Mucosa of descending colon (tissue), 3 donors: ENCODE measurements around the gene CCDC88C. TPM values are rescaled to one million over a fixed set of nuclear protein-coding genes. Genes with fewer than 3 reads are reported as not detected.

Experiments
- ATAC-seq: fragments of 200-7000 bp; cut with Tn5 transposase; one replicate; pipeline ENCODE4 v1.9.1; 2020; ENCODE audit warnings: mild to moderate bottlenecking, moderate library complexity
- DNase-seq, 3 donors: peaks; one replicate each; pipeline ENCODE4 v3.0.0-alpha.2; 2020
- H3K36me3 ChIP-seq: fragments of 200-600 bp; one replicate; pipeline ENCODE4 v1.8.0; 2021; ENCODE audit warnings: low read depth, mild to moderate bottlenecking
- H3K4me1 ChIP-seq: fragments of 200-600 bp; one replicate; pipeline ENCODE4 v1.8.0; 2021; ENCODE audit warnings: low read depth, mild to moderate bottlenecking
- H3K4me3 ChIP-seq: fragments of 200-600 bp; one replicate; pipeline ENCODE4 v1.8.0; 2021; ENCODE audit warnings: mild to moderate bottlenecking
- H3K9me3 ChIP-seq: fragments of 200-600 bp; one replicate; pipeline ENCODE4 v1.8.0; 2021; ENCODE audit warnings: mild to moderate bottlenecking
- CTCF ChIP-seq: fragments of 200-600 bp; IDR thresholded peaks from one replicate; pipeline ENCODE4 v1.8.0; 2022; ENCODE audit warnings: antibody characterized with exemption, mild to moderate bottlenecking
- intact Hi-C, 2 donors: fragments of 100-400 bp; cut with DNase I in 1 of 2; cut with micrococcal nuclease in 1 of 2; formaldehyde crosslinking; loops; one replicate each; pipeline versions ENCODE4 v1.11.0 to v1.11.1; 2022; cut with DNase I, micrococcal nuclease
- total RNA-seq, 3 donors: library from RNA; stranded (reverse); fragmentation: NEBNext Ultra II Directional in 2 of 3; extraction: Animal tissue kit (Norgen Biotek cat#: 25700) in 2 of 3; gene quantifications; one replicate each; pipeline versions ENCODE4 v1.2.1 to v1.2.4, GENCODE V29; 2021 to 2023
- donor health status: DM: no; HTN: no; CAD: no; lungs with moderate emphysema.
- donor health status: DM: no; HTN: no; CAD: no.
- donor health status: DM: no; HTN: yes; CAD: no.

Gene CCDC88C
- total RNA-seq, 3 donors from 2014 or later, result 30.1 to 62.1 (median 56.6) TPM

GRCh38 chr14:91338379-91338778 is 79.2 kb downstream of the CCDC88C start:
- no peak for TF ChIP-seq CTCF
- intact Hi-C loops, result no loop called here
- DNase-seq, result no peak
- H3K4me3 ChIP-seq, result no peak overlapping the region
- H3K4me1 ChIP-seq, result no peaks in the 10 kb centered on the region
- H3K36me3 ChIP-seq, result no peaks in the 10 kb centered on the region
- no peak for ATAC-seq
- no peaks in the 10 kb centered on the region for H3K9me3 ChIP-seq

GRCh38 chr14:91337699-91338335 is 79.8 kb downstream of the CCDC88C start:
- Histone ChIP-seq H3K4me1 (peaks cover 4% of the 10 kb centered on the region), H3K9me3 (no peaks in the 10 kb centered on the region), H3K36me3 (no peaks in the 10 kb centered on the region), H3K4me3 (no peak overlapping the region)
- no peak for TF ChIP-seq CTCF
- ATAC-seq (no peak), DNase-seq (peak in 1 of 3 donors; percentile 41)
- intact Hi-C loops, result no loop called here

GRCh38 chr14:91336093-91336450 is 81.5 kb downstream of the CCDC88C start:
- no peaks in the 10 kb centered on the region for H3K36me3 ChIP-seq
- TF ChIP-seq CTCF, result no peak

GRCh38 chr14:91335191-91336092 is 82.2 kb downstream of the CCDC88C start:
- Histone ChIP-seq H3K9me3 (no peaks in the 10 kb centered on the region), H3K36me3 (no peaks in the 10 kb centered on the region), H3K4me1 (peaks cover 18% of the 10 kb centered on the region), H3K4me3 (no peak overlapping the region)
- no peak for TF ChIP-seq CTCF
- ATAC-seq, result no peak
- peak in 1 of 3 donors; percentile 41 for DNase-seq
- intact Hi-C loops, result no loop called here

More at GRCh38 chr14:91336093-91336450, 81.5 kb downstream of the CCDC88C start:
- H3K4me1 ChIP-seq, result peaks cover 18% of the 10 kb centered on the region
- DNase-seq (peak in 1 of 3 donors; percentile 31), ATAC-seq (no peak)
- intact Hi-C loops, result no loop called here
- no peaks in the 10 kb centered on the region for H3K9me3 ChIP-seq
- no peak overlapping the region for H3K4me3 ChIP-seq

- ATAC-seq (no peak), DNase-seq (no peak)
- no peak for TF ChIP-seq CTCF
- Histone ChIP-seq H3K4me1 (peaks cover 18% of the 10 kb centered on the region), H3K9me3 (no peaks in the 10 kb centered on the region), H3K4me3 (no peak overlapping the region), H3K36me3 (no peaks in the 10 kb centered on the region)
- intact Hi-C loops, result no loop called here
Observed at GRCh38 chr14:91333650-91334039, 84.0 kb downstream of the CCDC88C start.
